CD4-positive, alpha-beta T cell treated with Interleukin-17A for 4 hours (primary cell): ENCODE measurements around the gene APLNR.

Experiments
- DNase-seq: peaks from one replicate; pipeline ENCODE4 v3.0.0-alpha.2; 2020; ENCODE audit warnings: mixed read lengths

APLNR gene

DNA sequence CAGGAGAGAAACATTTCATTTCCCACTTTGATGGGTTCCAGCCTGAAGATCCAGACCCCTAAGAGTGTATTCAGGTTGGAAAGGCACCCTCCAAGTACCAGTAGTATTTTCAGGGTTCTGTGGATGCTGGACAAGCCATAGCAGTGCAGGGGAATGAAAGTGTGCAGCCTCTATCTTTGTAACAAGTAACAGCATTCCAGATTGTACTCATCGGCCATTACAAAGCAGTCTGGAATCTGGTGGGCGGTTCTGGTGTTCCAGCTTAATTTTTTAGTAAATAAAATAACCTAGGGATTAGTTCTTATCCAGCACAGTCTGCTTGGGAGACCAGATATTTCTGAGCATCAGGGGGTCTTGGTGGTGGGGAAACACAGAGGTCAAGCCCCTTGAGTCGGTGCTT is 22.6 kb downstream of the APLNR start:
- DNase-seq = no peak

DNA sequence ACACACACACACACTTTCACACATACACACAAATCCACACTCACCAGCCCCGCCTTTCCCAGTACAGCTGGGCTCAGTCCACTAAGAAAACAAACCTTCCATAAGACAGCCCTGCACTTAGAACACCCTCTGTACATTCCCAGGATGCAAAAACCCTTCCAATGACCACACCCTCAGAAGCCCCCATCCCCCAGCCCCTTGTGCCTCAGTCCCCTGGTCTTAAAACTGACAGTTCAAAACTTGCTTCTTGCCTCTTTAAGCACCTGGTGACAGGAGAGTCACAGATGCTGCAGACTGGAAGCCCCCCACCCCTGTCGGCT is 23.0 kb downstream of the APLNR start:
- DNase-seq = no peak

DNA sequence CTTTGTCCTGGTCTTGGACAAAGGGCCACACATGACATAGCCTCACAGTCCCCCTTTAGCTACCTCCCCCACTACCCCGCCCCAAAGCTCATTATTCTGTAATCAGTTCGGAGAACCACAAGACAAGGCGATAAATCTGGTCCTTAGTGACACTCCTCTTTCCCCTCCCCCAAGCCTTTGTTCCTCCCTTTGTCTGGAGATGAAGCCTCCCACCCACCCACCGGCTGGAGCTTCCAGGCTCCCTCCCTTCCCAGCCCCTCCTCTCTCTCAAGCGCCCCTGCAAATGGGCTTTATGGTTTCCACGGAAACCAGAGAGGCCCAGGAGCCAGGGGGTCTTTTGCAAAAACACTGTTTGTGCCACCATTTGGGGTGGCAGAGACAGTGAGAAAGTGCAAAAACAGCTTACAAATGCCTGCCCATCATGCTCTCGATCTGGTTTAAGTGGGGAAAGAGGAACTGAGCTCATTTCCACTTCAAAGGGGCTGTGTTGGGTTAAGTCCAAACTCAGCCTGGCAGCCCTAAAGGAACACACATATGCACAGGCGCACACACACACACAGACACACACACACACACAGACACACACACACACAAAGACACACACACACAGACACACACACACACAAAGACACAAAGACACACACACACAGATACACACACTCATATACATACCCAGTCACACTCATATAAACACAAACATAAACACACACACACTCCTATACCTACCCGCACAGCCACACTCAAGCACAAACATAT is 23.5 kb downstream of the APLNR start:
- no peak for DNase-seq

DNA sequence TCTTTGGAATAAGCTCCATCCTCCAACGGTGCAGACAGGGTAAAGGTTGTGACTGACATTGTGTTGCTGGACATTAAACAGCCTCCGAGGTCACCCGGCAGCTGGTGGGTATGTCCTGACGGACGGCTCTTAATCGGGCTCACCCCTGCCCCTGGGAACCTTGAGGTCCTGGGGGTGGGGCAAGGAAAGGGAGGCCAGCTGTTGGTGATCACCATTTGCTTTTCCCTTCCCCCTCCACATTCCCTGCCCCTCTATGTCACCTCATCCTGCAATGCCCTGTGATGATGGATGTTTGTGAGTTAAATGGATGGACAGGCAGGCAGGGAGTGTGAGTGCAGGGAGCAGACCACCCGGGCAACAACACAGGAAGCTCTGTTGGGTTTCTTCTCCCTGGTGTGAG is 26.3 kb downstream of the APLNR start:
- no peak for DNase-seq

DNA sequence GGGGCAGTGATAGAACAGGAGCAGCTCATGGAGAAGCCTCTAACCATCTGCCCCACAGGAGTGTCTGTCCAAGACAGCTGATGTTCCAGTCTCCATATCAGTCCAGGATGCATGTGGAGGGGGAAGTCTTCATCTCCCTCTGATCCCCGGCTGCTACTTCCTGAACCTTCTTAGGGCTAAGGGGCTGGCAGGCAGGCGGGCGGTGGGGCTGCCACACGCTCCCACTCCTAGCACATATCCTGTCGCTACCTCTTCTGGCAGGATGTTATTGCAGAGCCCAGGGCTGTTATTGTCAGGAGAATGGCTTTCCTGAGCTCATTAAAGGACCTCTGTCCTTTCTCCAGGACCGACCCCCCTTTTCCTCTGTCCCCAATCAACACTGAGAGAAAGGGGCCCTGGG is 29.9 kb downstream of the APLNR start:
- no peak for DNase-seq

DNA sequence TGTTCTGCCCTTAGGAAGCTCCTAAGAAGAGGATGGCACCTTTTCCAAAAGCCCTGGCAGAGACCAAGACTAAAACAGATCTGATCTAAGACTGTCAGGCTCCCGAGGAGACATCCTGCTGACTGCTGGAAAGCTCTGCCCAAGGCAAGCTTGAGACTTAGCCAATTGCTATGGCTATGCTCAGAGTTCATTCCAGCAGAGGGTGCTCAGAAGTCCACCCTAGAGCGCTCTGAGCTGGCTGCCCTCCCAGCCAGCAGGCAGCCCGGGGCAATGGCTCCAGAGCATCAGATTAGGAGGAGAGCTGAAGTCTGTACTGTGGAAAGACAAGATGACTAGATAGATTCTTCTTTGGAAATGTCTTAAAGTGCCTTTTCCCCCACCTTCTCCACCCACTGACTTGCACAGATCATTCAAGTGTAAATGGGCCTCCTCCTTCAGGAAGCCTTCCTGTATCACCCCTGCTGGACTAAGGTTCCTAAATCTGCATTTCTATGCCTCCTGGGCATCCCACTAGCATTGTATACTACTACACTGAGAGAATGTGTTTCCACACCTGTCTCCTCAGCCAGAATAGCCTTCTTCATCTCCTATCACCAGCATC is 31.9 kb downstream of the APLNR start:
- no peak for DNase-seq

DNA sequence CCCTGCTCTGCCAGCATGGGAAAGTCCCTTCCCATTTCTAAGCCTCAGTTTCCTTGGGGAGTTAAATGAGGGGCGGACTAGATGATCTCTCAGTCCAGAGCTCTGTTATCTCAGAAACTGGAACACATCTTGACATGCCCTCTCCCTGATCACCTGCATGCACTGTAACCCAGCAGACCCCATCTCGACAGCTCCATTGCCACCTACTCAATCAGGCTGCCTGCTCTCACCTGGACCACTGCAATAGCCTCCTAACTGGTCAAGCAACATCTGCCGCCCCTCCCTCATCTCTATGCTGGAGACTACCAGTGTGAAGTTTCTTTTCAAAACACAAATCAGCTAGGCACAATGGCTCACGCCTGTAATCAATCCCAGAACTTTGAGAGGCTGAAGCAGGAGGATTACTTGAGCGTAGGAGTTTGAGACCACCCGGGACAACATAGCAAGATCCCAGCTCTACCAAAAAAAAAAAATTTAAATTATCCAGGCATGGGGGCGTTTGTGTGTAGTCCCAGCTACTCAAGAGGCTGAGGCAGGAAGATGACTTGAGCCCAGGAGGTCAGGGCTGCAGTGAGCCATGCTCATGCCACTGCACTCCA is 33.1 kb downstream of the APLNR start:
- no peak for DNase-seq

DNA sequence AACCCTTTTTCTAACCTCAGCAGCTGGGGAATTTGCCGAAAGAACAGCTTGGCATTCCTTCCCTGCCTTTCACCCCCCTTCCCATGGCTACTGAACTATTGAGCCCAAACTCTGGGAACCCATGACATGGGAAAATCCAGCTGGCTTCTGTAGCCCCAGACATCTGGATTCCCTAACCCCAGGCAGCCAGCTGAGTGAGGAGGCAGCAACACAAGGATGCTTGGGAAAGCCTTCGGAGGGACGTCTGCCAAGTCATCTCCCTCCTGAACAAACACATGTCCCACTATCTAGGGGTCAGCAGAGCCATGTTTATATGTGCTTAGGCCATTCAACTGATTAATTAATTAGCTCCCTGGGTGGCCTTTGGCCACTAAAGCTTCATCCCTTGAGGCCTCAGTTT is 33.7 kb downstream of the APLNR start:
- no peak for DNase-seq

DNA sequence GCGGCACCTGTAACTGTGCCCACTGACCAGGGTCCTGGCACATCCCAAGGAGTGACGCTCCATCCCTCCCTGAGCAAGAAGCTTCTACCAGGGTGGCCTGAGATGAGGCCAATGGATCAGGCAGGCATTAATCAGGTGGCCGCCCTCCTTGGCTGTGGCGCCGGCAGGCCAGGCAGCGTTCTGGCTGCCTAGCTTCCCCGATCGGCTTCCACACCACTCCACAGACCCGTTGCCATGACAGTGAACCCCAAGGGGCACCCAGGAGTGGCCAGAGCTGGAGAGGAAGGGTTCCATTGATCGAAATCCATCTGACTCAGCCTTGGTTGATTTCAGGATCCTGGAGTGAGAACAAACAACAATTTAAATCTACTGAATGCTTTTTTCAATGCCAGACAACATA is 34.8 kb downstream of the APLNR start:
- no peak for DNase-seq

DNA sequence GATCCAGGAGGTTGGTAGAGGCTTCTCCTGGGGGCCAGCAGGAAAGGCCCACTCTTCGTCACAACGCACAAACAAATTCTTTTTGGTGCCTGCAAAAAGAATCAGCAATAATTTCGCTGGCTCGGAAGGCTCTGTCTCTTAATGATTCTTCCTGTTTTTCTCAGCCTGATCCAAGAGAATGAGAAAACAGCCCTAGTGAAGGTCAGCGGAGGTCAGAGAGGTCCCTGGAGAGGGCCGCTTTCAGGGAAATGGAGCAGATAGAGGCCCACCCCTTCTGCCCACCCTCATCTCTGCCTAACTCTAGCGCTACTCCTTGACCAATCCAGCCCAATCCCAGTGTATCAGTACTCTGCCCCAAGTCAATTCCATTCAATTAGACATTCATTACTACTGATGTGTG is 36.1 kb downstream of the APLNR start:
- DNase-seq = no peak

DNA sequence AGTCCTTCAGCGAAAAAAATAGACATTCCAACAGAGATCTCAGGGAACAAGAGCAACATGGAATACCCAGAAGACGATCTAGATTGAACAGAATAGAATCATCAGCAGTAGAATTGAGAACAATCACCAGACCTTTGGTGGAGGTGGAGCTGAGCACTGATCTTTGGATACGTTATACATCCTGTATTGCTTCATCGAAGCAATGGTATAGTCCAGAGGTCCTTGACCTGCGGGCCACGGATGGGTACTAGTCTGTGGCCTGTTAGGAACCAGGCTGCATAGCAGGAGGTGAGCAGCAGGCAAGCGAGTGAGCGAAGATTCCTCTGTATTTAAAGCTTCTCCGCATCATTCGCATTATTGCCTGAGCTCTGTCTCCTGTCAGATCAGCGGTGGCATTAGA is 37.7 kb downstream of the APLNR start:
- no peak for DNase-seq

DNA sequence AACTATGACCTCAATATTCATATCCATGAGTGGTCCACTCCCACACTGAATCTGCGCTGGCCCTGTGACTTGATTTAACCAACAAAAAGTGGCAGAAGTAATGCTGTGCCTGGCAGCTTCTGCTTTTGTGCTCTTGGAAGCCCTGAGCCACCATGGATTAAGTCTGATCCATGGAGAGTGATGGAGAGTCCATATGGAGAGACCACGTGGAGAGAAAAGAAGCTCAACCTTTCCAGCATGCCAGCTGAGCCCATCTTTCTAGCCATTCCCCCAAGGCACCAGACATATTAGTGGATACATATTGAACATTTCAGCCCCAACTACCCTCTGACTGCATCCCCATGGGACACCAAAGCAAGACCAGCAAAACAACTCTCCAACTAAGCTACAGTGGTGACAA is 39.3 kb downstream of the APLNR start:
- DNase-seq = no peak

DNA sequence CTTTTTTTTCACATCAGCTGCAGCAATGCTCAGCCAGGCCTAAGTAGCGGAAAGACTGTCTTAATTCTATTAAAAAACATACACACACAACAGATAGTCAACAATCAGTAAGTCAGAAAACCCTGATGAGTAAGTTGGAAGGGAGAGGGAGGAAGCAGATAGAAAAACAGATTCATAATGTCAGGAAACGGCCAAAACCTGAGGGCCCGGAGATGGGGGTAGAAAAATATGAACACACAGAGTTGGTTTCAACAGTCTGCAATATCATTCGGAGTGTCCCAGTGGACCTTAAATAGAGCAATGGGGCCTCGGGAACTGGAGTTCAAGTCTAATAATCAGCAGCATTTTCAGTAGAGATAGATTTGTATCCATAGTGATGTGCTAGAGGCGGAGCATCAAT is 40.5 kb downstream of the APLNR start:
- DNase-seq = no peak

DNA sequence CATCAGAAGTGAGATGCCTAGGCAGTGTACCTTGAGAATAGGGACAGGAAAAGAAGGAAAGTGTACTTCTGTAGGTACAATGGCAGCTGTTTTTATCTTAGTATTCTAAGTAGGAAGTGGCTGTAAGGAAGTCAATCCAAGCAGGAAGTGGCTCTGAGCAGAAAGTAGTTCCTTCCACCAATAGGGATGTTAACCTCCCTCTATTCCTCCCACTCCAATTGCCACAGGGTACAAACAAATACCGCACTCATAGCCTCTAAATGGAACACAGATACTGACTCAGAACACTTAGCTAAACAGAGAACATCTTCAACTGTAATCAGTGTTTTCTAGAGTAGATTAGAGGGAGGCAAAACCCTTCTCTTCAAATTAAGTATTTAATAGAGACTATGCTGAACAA is 44.7 kb downstream of the APLNR start:
- no peak for DNase-seq

DNA sequence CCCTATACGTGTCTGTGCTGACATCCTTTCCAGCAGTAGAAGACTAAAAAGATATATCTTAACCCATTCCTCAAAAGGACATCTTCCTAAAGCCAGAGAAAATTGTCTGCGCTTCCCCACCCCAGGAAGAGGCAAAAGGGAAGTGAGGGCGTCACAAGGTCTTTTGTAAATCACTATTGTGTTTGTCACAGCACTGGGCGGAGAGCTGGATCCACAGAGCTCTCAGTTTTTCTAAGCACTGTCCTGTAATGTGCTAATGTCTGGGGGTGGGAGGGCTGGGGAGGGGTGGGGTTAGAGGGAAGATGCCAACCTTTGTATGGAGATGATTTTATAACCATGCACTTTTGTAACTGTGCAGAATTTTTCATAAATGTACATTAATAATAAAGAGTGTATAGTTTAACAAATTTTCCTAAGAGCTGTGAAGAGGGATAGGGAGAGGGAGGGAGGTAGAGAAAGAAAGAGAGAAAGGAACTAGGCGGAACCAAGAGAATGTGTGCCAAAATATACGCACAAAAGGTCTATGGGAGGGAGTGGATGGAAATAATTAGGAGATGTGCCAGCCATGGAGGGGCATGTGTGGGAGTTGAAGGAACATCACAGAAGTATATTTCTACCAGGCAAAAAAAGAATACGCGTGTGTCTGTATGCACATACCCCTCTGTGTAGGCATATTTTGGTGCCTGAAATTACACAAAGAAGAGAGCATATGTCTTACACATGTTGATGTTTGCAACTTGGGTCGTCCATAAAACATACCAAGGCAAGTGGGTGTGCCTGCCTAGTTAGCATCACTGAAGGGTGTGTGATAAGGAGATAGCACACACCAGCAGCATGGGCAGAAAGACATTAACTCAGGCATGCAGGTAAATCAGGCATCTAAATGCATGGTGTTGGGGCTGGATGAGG is 45.5 kb downstream of the APLNR start:
- DNase-seq = no peak

DNA sequence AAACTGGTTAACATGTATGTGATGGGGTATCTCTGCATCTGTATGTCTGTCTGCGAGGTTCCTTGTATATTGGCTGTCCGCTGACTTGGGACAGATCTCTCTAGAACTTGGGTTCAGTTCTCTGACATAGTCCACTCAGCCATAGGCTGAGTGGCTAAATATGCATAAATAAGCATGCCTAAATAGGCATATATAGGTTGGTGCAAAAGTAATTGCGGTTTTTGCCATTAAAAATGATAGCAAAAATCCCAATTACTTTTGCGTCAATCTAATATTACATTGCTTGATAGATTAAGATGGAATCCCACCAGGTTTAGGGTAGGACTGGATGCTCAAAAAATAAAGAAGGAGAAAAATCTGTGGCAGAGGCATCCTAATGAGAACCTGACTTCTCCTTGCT is 46.5 kb downstream of the APLNR start:
- no peak for DNase-seq
